Effector memory CD4-positive, alpha-beta T cell (primary cell): Measurements from ENCODE around the gene BIN1.
"Not testable (repeated sequence)": the region's sequence is repeated elsewhere in the genome, so short reads cannot be mapped to it uniquely, and the experiment has no call there.

Source experiments
- DNase-seq, 3 donors: peaks; one replicate each; pipeline ENCODE4 v3.0.0-alpha.2; 2020
- H3K27ac ChIP-seq: 2 replicates; pipeline ENCODE4 v1.7.0; 2013; ENCODE audit warnings: mild to moderate bottlenecking, low read length, moderate library complexity; ENCODE audit not compliant: insufficient read depth, poor library complexity, severe bottlenecking
- H3K27me3 ChIP-seq: replicated peaks from 2 replicates; pipeline ENCODE4 v1.7.0; 2013; ENCODE audit warnings: mild to moderate bottlenecking, low read length; ENCODE audit not compliant: insufficient read depth, control insufficient read depth, poor library complexity, severe bottlenecking
- H3K36me3 ChIP-seq: 2 replicates; pipeline ENCODE4 v1.7.0; 2013; ENCODE audit warnings: mild to moderate bottlenecking, low read length, moderate library complexity; ENCODE audit not compliant: control insufficient read depth, insufficient read depth
- H3K4me1 ChIP-seq: 2 replicates; pipeline ENCODE4 v1.7.0; 2013; ENCODE audit warnings: low read length, mild to moderate bottlenecking; ENCODE audit not compliant: control insufficient read depth, insufficient read depth, poor library complexity, severe bottlenecking
- H3K4me3 ChIP-seq: 2 replicates; pipeline ENCODE4 v1.7.0; 2013; ENCODE audit warnings: low read length, low read depth, mild to moderate bottlenecking; ENCODE audit not compliant: insufficient read depth, poor library complexity, severe bottlenecking
- H3K9me3 ChIP-seq: 2 replicates; pipeline ENCODE4 v1.7.0; 2013; ENCODE audit warnings: mild to moderate bottlenecking, low read length, moderate library complexity; ENCODE audit not compliant: control insufficient read depth

Gene BIN1

GRCh38 chr2:127028745-127029144, 78.2 kb downstream of the BIN1 start:
- not testable (repeated sequence) for H3K27ac ChIP-seq, H3K36me3 ChIP-seq, H3K4me1 ChIP-seq, H3K27me3 ChIP-seq, H3K4me3 ChIP-seq, DNase-seq, H3K9me3 ChIP-seq

GRCh38 chr2:127027715-127028114, 79.2 kb downstream of the BIN1 start:
- H3K4me3 ChIP-seq, result no peak overlapping the region
- no peak for DNase-seq
- H3K27ac ChIP-seq, result no peak overlapping the region
- peaks cover 8% of the 10 kb centered on the region for H3K4me1 ChIP-seq
- H3K9me3 ChIP-seq, result no peaks in the 10 kb centered on the region
- peaks cover 5% of the 10 kb centered on the region for H3K27me3 ChIP-seq
- H3K36me3 ChIP-seq, result no peaks in the 10 kb centered on the region

GRCh38 chr2:127025359-127026166, 81.4 kb downstream of the BIN1 start:
- peak overlapping the region; percentile 55 for H3K4me3 ChIP-seq
- peaks cover 4% of the 10 kb centered on the region for H3K27me3 ChIP-seq
- peak; percentile 40 to 58 (median 54) for DNase-seq
- no peak overlapping the region for H3K27ac ChIP-seq
- peaks cover 8% of the 10 kb centered on the region for H3K4me1 ChIP-seq
- H3K36me3 ChIP-seq, result no peaks in the 10 kb centered on the region
- H3K9me3 ChIP-seq, result no peaks in the 10 kb centered on the region

- peak overlapping the region; percentile 55 for H3K4me3 ChIP-seq
Measured at GRCh38 chr2:127024769-127025358, 82.1 kb downstream of the BIN1 start.

GRCh38 chr2:127023504-127023903, 83.5 kb downstream of the BIN1 start:
- no peak overlapping the region for H3K4me3 ChIP-seq

More at GRCh38 chr2:127024769-127025358, 82.1 kb downstream of the BIN1 start:
- DNase-seq, result no peak
- Histone ChIP-seq H3K27me3 (no peaks in the 10 kb centered on the region), H3K9me3 (no peaks in the 10 kb centered on the region), H3K4me1 (peaks cover 8% of the 10 kb centered on the region), H3K36me3 (no peaks in the 10 kb centered on the region), H3K27ac (no peak overlapping the region)

GRCh38 chr2:127022817-127023216, 84.1 kb downstream of the BIN1 start:
- no peaks in the 10 kb centered on the region for H3K9me3 ChIP-seq
- H3K27me3 ChIP-seq, result no peaks in the 10 kb centered on the region
- H3K4me1 ChIP-seq, result peaks cover 8% of the 10 kb centered on the region
- H3K27ac ChIP-seq, result no peak overlapping the region
- no peak overlapping the region for H3K4me3 ChIP-seq
- DNase-seq, result no peak
- no peaks in the 10 kb centered on the region for H3K36me3 ChIP-seq

More at GRCh38 chr2:127023504-127023903, 83.5 kb downstream of the BIN1 start:
- no peaks in the 10 kb centered on the region for H3K27me3 ChIP-seq
- peaks cover 8% of the 10 kb centered on the region for H3K4me1 ChIP-seq
- H3K36me3 ChIP-seq, result no peaks in the 10 kb centered on the region
- no peak overlapping the region for H3K27ac ChIP-seq
- H3K9me3 ChIP-seq, result no peaks in the 10 kb centered on the region
- DNase-seq, result no peak

GRCh38 chr2:127020536-127020935, 86.4 kb downstream of the BIN1 start:
- Histone ChIP-seq H3K27ac (no peak overlapping the region), H3K9me3 (no peaks in the 10 kb centered on the region), H3K4me1 (peaks cover 3% of the 10 kb centered on the region), H3K4me3 (no peak overlapping the region), H3K36me3 (no peaks in the 10 kb centered on the region), H3K27me3 (no peaks in the 10 kb centered on the region)
- no peak for DNase-seq

- Histone ChIP-seq H3K9me3 (no peaks in the 10 kb centered on the region), H3K27ac (no peak overlapping the region)
Measured at GRCh38 chr2:127017548-127017947, 89.4 kb downstream of the BIN1 start.

GRCh38 chr2:127016329-127016728, 90.6 kb downstream of the BIN1 start:
- Histone ChIP-seq H3K36me3 (no peaks in the 10 kb centered on the region), H3K27ac (no peak overlapping the region), H3K9me3 (no peaks in the 10 kb centered on the region), H3K27me3 (no peaks in the 10 kb centered on the region), H3K4me1 (no peaks in the 10 kb centered on the region), H3K4me3 (no peak overlapping the region)
- no peak for DNase-seq

More at GRCh38 chr2:127017548-127017947, 89.4 kb downstream of the BIN1 start:
- Histone ChIP-seq H3K27me3 (no peaks in the 10 kb centered on the region), H3K36me3 (no peaks in the 10 kb centered on the region), H3K4me1 (no peaks in the 10 kb centered on the region), H3K4me3 (no peak overlapping the region)
- DNase-seq, result no peak
